NK-92 treated with Interleukin-12 subunit alpha and Interleukin-12 subunit beta, amount 100 ng/mL, for 24 hours (cell line): ENCODE data around the gene TTC34.
"Not testable (repeated sequence)": the region's sequence is repeated elsewhere in the genome, so short reads cannot be mapped to it uniquely, and the experiment has no call there.

Experiments
- DNase-seq: peaks from one replicate; lab custom pipeline; 2025; lab: John Stamatoyannopoulos, UW

TTC34 gene

GRCh38 chr1:2659806-2660205 is 141.7 kb downstream of the TTC34 start:
- DNase-seq: not testable (repeated sequence)

GRCh38 chr1:2657909-2658308 is 143.6 kb downstream of the TTC34 start:
- not testable (repeated sequence) for DNase-seq

- not testable (repeated sequence) for DNase-seq
Measured at GRCh38 chr1:2657124-2657523, 144.4 kb downstream of the TTC34 start.

- not testable (repeated sequence) for DNase-seq
Measured at GRCh38 chr1:2655598-2656434, 145.7 kb downstream of the TTC34 start.

GRCh38 chr1:2654443-2654948 is 147.0 kb downstream of the TTC34 start:
- DNase-seq: not testable (repeated sequence)

GRCh38 chr1:2653741-2654442 is 147.6 kb downstream of the TTC34 start:
- DNase-seq: not testable (repeated sequence)

GRCh38 chr1:2652926-2653571 is 148.4 kb downstream of the TTC34 start:
- DNase-seq: not testable (repeated sequence)

GRCh38 chr1:2652152-2652925 is 149.2 kb downstream of the TTC34 start:
- DNase-seq: not testable (repeated sequence)

GRCh38 chr1:2650967-2651645 is 150.4 kb downstream of the TTC34 start:
- DNase-seq: no peak

- no peak for DNase-seq
Measured at GRCh38 chr1:2646837-2647236, 154.7 kb downstream of the TTC34 start.

GRCh38 chr1:2645776-2646175 is 155.7 kb downstream of the TTC34 start:
- no peak for DNase-seq

- no peak for DNase-seq
Measured at GRCh38 chr1:2645143-2645542, 156.3 kb downstream of the TTC34 start.

GRCh38 chr1:2644591-2645101 is 156.8 kb downstream of the TTC34 start:
- no peak for DNase-seq

GRCh38 chr1:2644171-2644570 is 157.3 kb downstream of the TTC34 start:
- DNase-seq: no peak

GRCh38 chr1:2643414-2644077 is 157.9 kb downstream of the TTC34 start:
- DNase-seq: no peak

GRCh38 chr1:2642560-2643413 is 158.7 kb downstream of the TTC34 start:
- peak; percentile 85 for DNase-seq

GRCh38 chr1:2642131-2642559 is 159.3 kb downstream of the TTC34 start:
- DNase-seq: no peak

GRCh38 chr1:2641381-2642130 is 159.9 kb downstream of the TTC34 start:
- DNase-seq: no peak

- DNase-seq: no peak
Measured at GRCh38 chr1:2640626-2641025, 160.9 kb downstream of the TTC34 start.
